Activated CD8-positive, alpha-beta memory T cell treated with anti-CD3 and anti-CD28 coated beads, Interleukin-2, amount 50 U/mL, for 1 hour (primary cell): ENCODE measurements around the gene IRF4.

Experiments used
- DNase-seq: peaks from one replicate; pipeline ENCODE4 v3.0.0-alpha.2; 2020; ENCODE audit errors: extremely low read depth

Gene IRF4

DNA sequence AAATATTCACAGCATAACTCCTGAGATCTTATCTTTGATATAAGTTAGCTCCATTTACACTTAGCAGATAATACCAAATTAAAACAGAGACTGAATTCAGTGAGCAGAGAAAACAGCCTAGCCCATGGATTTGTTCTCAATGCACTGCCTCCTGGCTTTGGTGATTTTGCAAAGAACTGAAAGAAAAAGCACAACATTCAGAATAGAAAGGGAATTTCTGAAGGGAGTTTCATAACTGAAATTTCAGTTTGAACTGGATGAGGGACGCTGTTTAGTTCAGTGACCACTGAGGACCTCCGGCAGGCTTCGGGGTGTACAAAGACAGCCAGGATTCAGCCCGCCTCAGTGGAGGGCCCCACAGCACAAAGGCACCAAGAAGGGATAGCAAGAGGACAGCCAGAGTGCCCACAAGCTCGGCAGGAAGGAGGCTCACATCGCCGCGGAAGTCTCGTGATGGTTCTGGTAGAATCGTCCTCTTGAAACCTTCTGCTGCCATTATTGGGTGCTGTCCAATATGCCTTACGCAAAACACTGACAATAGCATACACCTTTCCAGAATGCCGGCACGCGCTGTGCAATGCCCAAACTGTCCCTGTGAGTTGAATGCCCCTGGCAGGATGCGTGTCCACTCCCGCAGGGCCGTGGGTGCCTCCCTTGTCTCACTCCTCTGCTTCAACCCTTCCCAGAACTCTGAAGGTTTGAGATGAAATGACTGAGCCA is 9.7 kb upstream of the IRF4 start:
- no peak for DNase-seq

DNA sequence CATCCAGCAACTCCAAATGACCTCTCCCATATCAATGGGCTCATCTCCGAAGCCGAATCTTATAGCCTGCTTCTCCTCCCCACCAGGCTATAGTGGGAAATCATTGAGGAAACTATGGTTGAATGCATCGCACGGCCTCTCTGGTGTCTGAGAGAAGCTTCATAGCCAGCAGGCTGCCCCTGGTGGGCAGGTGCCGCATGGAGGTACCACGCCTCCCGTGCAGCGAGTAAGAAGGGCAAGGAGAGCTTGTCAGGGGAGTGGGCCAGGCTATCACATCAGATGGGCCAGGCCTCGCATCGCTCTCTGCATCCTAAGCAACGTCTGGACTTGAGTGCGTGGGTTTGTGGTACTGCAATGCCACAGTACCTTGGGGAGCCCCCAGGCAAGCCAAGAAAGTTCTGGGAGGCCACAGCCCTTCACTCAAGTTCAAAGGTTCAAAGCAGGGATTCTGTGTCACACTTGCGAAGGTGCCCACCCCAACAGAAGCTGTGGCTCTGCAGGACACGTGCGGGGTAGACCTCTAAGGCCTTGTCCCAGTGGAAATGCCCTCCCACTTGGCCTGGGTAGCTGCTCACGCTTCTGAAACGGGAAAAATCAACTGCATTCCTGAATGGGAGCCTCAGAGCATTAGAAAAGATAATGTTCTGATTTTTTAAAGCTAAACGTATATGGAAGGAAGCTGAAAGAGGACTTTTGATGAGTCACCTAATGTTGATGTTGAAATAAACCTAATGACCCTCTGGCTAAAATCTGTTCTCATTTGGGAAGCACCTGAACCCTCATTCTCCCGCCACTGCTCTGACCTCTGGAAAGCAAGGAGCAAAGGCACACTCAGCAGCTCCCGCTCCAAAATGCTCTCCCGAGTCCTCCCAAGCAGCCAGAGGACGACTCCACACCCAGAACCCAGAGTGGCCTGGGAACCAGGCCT is 8.4 kb upstream of the IRF4 start:
- no peak for DNase-seq

DNA sequence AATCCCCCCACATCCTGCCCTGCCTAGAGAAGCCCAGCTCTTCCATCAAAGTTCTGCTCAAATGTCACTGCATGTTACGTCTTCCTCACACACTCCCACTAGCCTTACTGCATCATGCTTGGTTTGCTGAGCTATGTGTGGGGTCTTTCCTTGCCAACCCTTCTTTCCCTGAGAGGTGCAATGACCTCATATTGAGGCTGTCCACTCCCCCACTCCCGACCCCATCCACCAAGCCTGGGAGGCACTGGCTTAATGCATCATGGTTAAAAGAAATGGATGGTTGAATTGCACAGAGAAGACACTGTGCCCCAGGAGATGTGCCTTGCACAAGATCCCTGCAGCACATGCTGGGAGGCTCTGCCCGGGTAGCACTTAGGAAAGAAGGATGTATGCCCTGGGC is 7.7 kb upstream of the IRF4 start:
- DNase-seq, result no peak

DNA sequence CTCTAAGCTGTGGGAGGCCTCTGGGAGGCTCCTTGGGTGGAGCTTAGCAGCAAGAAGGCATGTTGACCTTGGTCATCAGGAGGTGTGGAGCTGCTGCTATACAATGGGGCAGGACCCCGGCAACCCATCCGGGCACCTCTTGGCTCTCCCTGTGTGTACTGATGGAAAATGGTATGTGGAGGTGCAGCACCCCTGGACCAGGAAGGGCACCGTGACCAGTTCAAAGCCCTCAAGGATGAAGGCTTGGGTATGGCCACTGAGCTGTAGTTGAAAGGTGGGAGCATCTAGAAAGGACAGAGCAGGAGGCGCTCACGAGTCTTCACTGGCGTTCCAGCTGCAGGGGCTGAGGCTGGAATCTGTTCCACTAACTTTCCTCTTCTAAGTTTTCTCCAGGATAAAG is 6.7 kb upstream of the IRF4 start:
- DNase-seq, result no peak

DNA sequence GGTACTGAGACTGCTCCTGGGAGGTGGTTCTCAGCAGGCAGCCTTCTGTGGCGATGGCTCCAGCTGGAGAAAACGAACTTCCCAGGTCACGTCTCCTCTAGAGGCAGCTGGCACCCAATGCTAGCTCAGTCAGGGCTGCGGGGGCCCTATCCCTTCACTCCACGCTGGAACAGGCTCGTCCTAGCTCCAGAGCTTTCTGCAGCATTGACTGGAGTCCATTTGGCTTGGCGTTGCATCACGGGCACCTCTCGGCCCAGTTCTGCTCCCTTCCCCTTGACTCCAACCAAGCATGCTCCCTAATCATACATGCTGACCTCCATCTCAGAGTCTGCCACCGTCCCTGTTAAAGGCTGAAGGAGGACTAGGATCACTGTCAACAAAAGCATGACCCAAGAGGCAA is 5.9 kb upstream of the IRF4 start:
- DNase-seq, result no peak

DNA sequence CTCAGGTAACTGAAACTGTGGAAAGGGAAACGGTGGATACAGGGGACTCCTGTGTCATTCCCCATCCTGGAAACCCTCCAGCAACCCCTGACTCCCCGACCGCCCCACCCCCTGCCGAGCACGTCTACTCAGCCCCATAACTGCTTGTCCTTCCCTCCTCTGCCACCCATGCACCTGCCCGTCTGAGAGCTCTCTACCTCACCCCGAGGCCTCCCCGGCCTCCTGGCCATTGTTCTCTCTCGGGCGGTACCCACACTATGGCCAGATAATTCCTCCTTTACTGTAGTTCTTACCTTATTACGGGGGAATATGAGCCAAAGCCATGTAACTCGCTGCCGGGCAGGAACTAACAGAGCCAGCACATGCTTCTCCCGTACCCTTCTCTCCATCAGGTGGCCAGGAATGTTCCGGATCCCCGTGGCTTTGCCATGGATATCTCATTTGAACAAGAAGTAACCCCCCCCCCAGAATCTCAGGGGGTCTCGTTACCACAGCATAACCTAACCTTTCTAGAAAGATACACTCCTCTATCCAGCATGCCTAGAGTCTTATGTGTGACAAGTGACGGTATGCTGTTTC is 4.8 kb upstream of the IRF4 start:
- no peak for DNase-seq

DNA sequence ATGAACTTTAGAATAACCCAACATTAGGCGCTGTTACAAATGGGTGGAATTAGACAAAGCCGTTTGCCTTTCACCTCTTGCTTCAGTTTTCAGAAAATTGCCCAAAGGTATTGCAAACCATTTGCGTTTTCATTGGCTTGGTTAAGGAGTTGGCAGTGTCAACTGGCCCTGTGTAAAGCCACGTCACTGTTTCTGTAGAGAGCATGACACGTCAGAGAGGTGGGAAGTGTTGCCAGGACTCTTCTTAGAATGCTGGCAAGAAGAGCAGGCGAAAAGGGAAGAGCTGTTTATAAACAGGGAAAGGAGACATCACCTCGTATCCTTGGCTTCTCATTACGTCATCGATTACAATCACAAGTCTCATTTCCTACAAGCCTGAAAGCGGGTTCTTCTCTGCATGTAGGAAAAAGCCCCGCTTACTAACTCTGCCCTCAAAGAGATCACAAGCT is 4.2 kb upstream of the IRF4 start:
- no peak for DNase-seq

DNA sequence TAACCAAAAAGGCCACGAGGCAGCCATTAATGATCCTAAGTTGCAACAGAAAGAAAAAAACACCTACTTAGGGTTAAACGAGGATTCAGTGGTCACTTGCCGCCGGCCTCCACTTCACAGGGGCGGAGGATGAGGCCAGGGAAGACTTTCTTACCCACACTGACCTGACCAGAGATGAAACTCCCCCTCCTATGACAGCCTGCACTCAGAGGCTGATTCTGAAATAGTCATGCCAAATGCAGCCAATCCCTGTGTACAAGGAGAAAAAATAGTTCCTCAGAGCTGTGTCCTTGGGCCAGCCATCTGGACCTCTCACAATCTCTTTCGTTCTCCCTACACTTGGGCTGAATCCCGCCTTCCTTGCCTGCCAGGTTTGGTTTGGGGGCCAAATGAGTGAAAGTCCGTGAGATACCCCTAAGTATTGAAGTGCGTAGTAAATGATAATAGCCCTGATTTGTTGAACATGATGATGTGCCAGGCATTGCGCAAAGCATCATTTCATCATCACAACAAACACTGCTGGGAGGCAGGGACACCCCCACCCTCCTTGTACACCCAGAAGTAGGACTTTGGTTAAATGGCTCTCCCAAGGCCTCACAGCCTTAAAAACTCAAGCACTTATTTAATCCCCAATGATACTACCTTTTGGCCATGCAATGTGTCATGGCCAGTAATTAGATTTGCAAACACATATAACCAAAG is 3.2 kb upstream of the IRF4 start:
- DNase-seq, result no peak

DNA sequence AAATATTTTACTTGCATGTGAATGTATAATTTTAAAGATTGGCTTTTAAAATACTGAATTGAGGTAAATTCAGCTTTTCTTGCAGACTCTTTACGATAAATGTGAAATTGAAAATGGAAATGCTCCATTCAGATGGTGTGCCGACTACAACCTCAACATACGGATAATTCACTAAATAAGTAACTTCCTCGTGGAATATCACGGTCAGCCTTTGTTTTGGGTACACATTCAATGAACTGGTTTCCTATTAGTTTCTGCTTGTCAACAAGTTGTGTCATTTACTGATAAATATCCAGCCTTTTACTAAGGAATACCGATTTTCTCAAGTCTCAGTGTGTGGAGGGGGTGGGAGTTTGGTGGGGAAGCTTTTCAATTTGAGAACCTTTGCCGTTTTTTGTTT is 2.4 kb upstream of the IRF4 start:
- DNase-seq, result no peak

DNA sequence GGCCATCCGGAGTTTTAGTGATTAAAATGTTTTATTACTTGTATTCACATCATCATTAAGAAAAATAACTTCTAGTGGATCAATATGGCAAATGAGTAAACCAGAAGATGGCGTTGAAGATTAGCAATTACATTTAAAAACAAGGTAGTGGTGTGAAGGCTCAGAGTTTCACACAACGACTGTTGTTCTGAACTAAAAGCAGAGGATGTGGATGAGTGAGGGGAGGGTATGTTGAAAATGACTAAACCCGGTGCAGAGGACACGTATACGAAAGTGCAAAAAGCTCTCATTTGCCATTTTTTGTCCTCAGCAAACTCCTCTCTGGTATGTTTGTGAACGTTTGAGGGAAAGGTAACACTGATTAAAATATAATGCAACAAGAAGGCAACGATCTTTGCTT is 1.9 kb upstream of the IRF4 start:
- DNase-seq, result no peak

DNA sequence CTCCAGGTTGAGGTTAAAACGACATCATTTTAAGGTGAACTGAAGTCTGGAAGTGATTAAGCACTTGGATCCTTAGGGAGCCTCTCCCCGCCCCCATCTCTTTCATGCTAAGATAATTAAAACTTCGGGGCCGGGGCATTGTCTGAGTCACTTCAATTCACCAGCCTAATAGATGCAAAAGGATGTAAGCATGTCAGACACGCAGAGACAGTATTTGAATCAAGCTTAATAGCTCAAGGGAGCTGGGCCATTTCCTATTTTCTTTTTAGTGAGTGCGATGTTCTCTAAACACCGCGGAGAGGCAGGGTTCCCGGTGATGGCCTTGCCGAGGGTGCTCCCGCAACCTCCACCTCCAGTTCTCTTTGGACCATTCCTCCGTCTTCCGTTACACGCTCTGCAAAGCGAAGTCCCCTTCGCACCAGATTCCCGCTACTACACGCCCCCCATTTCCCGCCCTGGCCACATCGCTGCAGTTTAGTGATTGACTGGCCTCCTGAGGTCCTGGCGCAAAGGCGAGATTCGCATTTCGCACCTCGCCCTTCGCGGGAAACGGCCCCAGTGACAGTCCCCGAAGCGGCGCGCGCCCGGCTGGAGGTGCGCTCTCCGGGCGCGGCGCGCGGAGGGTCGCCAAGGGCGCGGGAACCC is 516 bp upstream of the IRF4 start:
- no peak for DNase-seq

DNA sequence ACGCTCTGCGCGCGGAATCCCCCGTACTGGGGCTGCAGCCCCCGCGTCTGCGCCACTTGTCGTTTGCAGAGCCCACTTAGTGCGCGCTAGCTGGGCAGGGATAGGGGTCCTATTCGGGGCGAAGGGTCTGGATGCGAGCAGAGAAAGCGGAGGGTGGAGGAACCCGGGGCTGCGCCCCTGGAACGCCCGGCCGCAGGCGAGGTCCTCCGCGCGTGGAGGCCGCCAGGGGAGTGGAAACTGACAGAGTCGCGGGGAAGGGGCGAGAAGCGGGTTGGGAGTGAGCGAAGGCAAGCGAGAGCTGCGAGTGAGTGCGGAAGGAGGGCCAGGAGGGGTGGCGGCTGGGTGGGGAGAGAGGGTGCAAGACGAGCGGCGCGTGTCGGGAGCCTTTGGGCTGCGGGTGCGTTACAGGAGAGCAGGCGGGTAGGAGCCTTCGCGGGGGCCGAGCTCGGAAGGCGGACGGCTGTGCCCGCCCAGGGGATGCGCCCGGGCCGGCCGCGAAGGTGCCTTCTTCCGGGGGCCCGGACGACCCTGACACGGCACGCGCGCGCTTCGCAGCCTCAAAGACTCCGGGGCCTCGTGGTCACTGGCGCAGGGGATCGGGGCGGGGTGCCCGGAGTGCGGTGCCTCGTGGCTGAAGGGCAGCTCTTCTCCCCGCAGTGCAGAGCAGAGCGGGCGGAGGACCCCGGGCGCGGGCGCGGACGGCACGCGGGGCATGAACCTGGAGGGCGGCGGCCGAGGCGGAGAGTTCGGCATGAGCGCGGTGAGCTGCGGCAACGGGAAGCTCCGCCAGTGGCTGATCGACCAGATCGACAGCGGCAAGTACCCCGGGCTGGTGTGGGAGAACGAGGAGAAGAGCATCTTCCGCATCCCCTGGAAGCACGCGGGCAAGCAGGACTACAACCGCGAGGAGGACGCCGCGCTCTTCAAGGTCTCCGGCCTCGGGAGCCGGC is 1.2 kb downstream of the IRF4 start:
- no peak for DNase-seq

DNA sequence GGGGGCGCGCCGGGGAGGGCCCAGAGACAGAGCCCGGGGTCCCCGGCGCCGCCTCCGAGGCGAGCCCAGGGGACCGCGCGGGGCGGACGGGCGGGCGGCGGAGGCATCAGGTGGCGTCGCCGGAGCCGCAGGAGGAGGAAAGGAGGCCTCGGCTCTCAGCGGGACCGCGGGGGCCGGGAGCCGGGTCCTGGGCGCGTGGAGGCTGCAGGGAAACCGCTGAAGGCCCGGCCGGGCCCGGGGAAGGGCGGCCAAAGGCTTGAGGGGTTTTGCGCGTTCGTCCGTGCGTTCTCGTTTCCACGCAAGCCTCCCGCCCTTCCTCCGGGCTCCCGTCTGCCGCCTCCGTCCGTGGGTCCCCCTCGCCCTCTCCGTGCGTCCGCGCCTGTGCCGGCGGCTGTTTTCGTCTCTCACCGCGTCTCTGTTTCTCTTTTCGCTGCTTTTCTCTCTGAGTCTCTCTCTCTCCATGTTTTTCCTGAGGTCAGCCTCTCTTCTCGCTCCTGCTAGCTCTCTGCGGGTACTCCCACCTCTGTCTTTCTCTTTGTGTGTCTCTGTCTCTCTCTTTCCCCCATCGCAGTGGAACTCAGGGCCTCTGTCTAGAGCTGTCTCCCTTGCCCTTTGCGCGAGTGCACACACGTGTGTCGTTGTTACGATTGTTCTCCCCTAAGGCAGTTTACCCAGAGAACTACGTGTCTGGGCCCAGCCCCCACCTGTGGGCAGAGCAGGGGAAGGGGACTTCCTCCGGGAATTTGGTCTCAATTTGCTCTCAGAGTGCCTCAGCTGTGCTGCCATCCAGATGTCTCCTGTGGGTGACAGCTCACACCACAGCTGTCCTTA is 2.1 kb downstream of the IRF4 start:
- DNase-seq, result no peak

DNA sequence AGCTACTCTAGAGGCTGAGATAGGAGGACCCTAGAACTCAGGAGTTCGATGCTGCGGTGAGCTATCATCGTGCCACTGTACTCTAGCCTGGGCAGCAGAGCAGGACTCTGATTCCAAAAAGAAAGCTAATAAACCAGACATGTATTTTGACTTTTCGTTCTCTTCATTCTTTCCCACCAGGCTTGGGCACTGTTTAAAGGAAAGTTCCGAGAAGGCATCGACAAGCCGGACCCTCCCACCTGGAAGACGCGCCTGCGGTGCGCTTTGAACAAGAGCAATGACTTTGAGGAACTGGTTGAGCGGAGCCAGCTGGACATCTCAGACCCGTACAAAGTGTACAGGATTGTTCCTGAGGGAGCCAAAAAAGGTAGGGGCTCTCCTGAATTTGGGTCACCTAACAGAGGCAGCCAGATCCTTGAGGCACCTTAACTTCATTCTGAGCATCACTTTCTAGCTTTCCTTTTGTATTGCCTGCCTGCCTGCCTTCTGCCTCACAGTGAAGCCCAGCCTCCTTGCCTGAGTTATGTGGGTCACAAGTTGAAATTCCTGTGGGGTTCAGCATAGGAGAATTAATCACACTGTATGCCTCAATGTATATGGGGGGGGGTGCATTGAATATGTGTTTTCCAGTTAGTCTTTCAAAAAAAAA is 3.2 kb downstream of the IRF4 start:
- DNase-seq, result no peak

DNA sequence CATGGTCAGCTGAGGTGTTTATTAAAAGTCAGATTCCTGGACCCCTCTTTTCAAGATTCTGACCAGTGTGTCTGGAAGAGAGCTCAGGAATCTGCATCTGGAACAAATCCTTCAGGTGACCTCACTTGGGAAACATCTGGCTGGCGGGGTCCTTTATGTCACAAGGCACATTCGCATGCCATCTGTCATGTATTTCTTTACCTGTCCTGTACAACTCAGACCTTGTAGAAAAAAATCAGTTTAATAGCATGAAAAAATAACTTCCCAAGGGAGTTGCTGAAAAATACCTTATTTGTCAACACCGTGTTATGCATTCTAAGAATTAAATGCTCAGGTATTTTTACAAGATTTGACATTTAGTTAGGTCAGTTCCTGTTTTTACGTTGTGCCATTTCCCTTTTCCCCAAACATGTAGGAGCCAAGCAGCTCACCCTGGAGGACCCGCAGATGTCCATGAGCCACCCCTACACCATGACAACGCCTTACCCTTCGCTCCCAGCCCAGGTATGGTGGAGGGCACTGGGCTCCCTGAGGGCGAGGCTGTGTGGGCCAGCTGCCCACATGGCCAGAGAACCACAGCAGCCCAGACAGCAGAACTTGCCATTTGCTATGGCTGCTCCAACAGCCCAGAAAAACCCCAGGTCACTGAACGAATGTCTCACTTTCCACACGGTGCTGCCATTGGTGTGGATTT is 4.0 kb downstream of the IRF4 start:
- DNase-seq, result no peak

DNA sequence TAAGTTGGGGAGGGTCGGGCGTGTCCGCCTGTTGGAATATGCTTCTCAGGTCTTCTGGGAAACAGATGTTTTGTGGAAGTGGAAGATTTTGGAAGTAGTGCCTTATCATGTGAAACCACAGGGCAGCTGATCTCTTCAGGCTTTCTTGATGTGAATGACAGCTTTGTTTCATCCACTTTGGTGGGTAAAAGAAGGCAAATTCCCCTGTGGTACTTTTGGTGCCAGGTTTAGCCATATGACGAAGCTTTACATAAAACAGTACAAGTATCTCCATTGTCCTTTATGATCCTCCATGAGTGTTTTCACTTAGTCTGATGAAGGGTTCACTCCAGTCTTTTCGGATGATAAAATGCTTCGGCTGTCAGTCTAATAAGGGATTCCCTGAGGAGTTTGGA is 4.6 kb downstream of the IRF4 start:
- no peak for DNase-seq

DNA sequence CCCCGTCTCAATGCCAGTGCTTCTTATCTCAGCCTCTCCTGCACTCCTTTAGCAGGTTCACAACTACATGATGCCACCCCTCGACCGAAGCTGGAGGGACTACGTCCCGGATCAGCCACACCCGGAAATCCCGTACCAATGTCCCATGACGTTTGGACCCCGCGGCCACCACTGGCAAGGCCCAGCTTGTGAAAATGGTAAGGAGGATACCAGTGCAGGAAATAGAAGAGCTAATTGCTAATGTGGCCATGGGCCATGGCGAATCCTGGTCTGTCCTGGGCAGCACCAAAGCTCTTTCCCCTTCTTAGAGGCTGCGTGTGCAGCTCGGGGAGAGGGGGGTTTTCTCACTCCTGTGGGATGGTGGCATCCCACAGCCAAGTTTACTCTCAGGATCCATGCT is 5.5 kb downstream of the IRF4 start:
- no peak for DNase-seq

DNA sequence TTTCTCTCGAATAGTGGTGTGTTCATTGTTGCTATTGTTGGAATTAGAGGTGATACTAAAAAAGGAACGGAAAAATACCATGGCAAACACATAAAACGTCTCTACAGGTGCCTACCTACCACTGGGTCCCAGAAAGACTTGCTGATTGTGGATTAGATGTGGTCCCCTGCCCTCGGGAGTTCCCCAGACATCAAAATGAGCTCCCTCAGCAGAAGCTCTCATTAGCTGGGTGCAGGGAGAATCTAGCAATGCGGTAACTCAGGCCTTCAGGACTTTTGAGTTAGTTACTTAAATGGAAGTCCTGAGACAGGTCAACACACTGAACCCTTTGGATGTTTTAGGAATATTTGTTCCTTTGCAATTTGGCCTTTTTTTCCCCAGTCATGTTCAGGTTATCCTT is 6.1 kb downstream of the IRF4 start:
- no peak for DNase-seq

DNA sequence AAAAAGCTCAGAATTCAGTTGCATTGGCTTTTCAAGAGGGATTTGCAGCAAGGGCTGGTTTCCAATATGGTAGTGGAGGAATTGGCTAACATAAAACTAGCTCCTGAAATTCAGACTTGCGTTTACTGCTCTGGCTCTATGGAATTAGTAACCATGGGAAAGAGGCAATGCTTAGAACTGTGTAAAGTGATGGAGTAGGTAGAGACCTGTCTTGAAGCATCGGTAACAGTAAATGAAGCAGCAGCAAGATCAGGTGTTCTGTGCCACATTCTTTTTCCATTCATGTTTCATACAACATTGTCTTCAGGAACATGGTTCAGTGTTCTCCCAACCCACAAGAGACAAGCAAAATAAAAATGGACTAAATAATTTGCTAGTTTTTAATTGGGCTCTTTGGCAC is 6.5 kb downstream of the IRF4 start:
- DNase-seq, result no peak
